Measurements from ENCODE around the gene CST6. TPM values are rescaled to one million over a fixed set of nuclear protein-coding genes. Genes with fewer than 3 reads are reported as not detected.
A peak's percentile ranks its signal among the peaks of the same experiment; 100 is the strongest.

The CST6 gene, protein sequence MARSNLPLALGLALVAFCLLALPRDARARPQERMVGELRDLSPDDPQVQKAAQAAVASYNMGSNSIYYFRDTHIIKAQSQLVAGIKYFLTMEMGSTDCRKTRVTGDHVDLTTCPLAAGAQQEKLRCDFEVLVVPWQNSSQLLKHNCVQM
- not detected in 2 replicates for total RNA-seq

DNA sequence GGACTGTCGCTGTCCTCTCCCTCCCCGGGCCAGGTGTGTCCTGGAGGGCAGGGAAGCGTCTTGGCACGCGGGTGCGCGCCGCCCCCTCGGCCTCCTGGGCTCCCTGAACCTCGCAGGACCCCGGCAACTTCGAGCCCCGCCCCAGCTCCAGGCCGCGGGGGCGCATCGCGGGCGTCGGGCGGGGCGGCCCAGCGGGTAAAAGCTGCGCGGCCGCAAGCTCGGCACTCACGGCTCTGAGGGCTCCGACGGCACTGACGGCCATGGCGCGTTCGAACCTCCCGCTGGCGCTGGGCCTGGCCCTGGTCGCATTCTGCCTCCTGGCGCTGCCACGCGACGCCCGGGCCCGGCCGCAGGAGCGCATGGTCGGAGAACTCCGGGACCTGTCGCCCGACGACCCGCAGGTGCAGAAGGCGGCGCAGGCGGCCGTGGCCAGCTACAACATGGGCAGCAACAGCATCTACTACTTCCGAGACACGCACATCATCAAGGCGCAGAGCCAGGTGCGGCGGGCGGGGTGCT is at the start of gene CST6:
CST6 (plus strand) TSS at position 224 of the 519 bp plus-strand sequence; CDS start at position 261, 37 bp downstream.
- peaks cover 13% of the 10 kb centered on the region for H3K27me3 Mint-ChIP-seq
- peaks cover under 1% of the 10 kb centered on the region for H3K36me3 Mint-ChIP-seq (ENCODE audit: low read depth)
- CTCF ChIA-PET = no interaction called here
- no peak within 1 kb of the TSS for H3K4me3 Mint-ChIP-seq
- POLR2A ChIA-PET = interaction anchor here (0.5 to 1.0 kb wide), 2 partner anchors 9 to 121 kb away, joined by 3 to 4 read pairs; partner anchors contain the start of genes BANF1, CCDC85B and EIF1AD
- no peak within 1 kb of the TSS for H3K27ac Mint-ChIP-seq
- ATAC-seq (ENCODE audit: low read depth) (no peak), DNase-seq (no peak)
- TF ChIP-seq, protein P1, sequence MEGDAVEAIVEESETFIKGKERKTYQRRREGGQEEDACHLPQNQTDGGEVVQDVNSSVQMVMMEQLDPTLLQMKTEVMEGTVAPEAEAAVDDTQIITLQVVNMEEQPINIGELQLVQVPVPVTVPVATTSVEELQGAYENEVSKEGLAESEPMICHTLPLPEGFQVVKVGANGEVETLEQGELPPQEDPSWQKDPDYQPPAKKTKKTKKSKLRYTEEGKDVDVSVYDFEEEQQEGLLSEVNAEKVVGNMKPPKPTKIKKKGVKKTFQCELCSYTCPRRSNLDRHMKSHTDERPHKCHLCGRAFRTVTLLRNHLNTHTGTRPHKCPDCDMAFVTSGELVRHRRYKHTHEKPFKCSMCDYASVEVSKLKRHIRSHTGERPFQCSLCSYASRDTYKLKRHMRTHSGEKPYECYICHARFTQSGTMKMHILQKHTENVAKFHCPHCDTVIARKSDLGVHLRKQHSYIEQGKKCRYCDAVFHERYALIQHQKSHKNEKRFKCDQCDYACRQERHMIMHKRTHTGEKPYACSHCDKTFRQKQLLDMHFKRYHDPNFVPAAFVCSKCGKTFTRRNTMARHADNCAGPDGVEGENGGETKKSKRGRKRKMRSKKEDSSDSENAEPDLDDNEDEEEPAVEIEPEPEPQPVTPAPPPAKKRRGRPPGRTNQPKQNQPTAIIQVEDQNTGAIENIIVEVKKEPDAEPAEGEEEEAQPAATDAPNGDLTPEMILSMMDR (IDR thresholded peaks at IDR 0.05) = no peak
- H3K9me3 Mint-ChIP-seq = no peaks in the 10 kb centered on the region
- intact Hi-C loops (cut with micrococcal nuclease) = no loop called here
- no peaks in the 10 kb centered on the region for H3K4me1 Mint-ChIP-seq

DNA sequence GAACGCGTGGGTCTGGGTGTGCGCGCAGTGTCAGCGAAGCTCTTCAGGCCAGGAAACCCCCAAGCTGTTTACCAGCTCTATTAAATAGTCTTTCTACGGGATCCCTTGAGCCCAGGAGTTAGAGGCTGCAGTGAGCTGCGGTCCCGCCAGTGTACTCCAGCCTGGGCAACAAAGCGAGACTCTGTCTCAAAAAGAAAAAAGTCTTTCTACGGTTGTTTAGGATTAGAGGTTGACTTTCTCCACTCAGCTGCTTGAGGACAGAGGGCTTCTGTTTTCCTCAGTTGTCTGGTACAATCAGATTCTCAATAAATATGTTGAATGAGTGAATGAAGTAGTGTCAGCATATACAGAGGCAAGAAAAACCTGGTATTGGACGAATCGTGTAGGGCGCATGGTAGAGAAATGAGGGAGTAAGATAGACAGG is 49.7 kb upstream of the CST6 start:
- no peak for DNase-seq
- Mint-ChIP-seq H3K4me3 (peak overlapping the region; percentile 97), H3K9me3 (no peaks in the 10 kb centered on the region), H3K27ac (peak overlapping the region; percentile 95), H3K27me3 (no peaks in the 10 kb centered on the region), H3K4me1 (peaks cover 42% of the 10 kb centered on the region), H3K36me3 (ENCODE audit: low read depth) (peaks cover 53% of the 10 kb centered on the region)
- TF ChIP-seq, protein P1 (IDR thresholded peaks at IDR 0.05) = no peak
- ATAC-seq (ENCODE audit: low read depth) = no peak
- CTCF ChIA-PET = interaction anchor here (1.2 to 1.7 kb wide), 2 partner anchors 71 to 78 kb away, joined by 3 to 12 read pairs; no protein-coding TSS in a partner anchor
- POLR2A ChIA-PET = interaction anchor here (0.5 to 6.6 kb wide), 14 partner anchors 32 to 1475 kb away, joined by 3 to 142 read pairs (median 4); partner anchors contain the start of genes BANF1, CCDC85B, CFL1 and FIBP
- intact Hi-C loops (cut with micrococcal nuclease) = loop anchor here (1.0 kb wide), 1 partner anchor 27 kb away; no protein-coding TSS in a partner anchor

DNA sequence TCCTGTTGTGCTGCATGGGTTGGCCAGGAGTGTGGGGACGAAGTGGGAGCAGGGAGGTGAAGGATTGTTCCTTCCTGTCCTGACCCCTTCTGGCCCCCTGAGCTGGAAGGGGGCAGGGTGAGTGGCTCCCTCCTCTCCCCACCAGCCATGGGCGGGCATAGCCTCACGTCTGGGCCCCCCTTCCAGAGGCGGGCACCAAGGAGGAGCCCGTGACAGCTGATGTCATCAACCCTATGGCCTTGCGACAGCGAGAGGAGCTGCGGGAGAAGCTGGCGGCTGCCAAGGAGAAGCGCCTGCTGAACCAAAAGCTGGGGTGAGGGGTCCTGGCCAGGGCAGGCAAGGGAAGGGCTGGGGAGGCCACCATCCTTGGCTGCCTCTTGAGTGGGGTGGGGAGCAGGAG is 46.9 kb upstream of the CST6 start:
- no peak overlapping the region for H3K4me3 Mint-ChIP-seq
- no peak overlapping the region for H3K27ac Mint-ChIP-seq
- ChIA-PET CTCF (no interaction called here), POLR2A (no interaction called here)
- DNase-seq = no peak
- no peaks in the 10 kb centered on the region for H3K9me3 Mint-ChIP-seq
- intact Hi-C loops (cut with micrococcal nuclease) = no loop called here
- H3K27me3 Mint-ChIP-seq = no peaks in the 10 kb centered on the region
- no peak for ATAC-seq (ENCODE audit: low read depth)
- TF ChIP-seq, protein P1 (IDR thresholded peaks at IDR 0.05) = no peak
- H3K4me1 Mint-ChIP-seq = peaks cover 29% of the 10 kb centered on the region
- peaks cover 78% of the 10 kb centered on the region for H3K36me3 Mint-ChIP-seq (ENCODE audit: low read depth)

DNA sequence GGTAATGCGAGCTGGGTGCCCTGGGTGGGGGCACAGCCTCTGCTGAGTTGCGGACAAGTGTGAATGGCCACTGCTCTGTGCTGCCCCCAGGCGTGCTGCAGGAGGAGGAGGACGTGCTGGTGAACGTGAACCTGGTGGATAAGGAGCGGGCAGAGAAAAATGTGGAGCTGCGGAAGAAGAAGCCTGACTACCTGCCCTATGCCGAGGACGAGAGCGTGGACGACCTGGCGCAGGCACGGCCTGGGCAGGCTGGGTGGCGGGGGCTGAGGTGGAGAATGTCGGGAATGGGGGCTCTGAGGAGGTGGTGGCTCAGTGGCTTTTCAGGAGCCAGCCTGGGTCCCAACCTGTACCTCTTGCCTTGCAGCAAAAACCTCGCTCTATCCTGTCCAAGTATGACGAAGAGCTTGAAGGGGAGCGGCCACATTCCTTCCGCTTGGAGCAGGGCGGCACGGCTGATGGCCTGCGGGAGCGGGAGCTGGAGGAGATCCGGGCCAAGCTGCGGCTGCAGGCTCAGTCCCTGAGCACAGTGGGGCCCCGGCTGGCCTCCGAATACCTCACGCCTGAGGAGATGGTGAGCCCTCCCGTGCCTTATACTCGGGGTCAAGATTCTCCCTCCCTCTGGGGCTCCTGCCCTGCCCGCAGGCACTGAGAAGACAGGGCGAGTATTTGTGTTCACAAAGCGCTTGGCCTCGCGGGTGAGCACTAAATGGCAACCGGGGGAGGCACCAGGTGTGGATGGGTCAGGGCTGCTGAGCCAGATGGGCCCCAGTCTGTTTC is 45.6 kb upstream of the CST6 start:
- H3K9me3 Mint-ChIP-seq = no peaks in the 10 kb centered on the region
- no peak overlapping the region for H3K4me3 Mint-ChIP-seq
- CTCF ChIA-PET = no interaction called here
- H3K4me1 Mint-ChIP-seq = peaks cover 24% of the 10 kb centered on the region
- POLR2A ChIA-PET = no interaction called here
- DNase-seq = no peak
- no peak overlapping the region for H3K27ac Mint-ChIP-seq
- intact Hi-C loops (cut with micrococcal nuclease) = no loop called here
- no peaks in the 10 kb centered on the region for H3K27me3 Mint-ChIP-seq
- H3K36me3 Mint-ChIP-seq (ENCODE audit: low read depth) = peaks cover 83% of the 10 kb centered on the region
- TF ChIP-seq, protein P1 (IDR thresholded peaks at IDR 0.05) = no peak
- no peak for ATAC-seq (ENCODE audit: low read depth)

Measured in activated B cell treated with CpG ODN at 0.5 μM for 24 hours (primary cell).